PFSK-1 (cell line): ENCODE results near the gene PMS1.

ENCODE experiments used
- POLR2AphosphoS5 ChIP-seq: IDR thresholded peaks from 2 replicates; pipeline ENCODE4 v1.6.1; 2012; ENCODE audit warnings: low read depth, mild to moderate bottlenecking, control low read depth, low read length, moderate library complexity
- TF ChIP-seq, protein P1 (sequence below), 2 experiments: IDR thresholded peaks; 2 replicates each; pipeline versions ENCODE4 v1.6.1 to v1.8.0; 2011 to 2012; ENCODE audit warnings: low read depth in 2 of 2, low read length in 2 of 2, control low read depth in 1 of 2, inconsistent platforms in 1 of 2, mild to moderate bottlenecking in 1 of 2, moderate library complexity in 1 of 2; ENCODE audit not compliant: insufficient read depth in 1 of 2

- no peak for TF ChIP-seq POLR2AphosphoS5
- TF ChIP-seq, protein P1, sequence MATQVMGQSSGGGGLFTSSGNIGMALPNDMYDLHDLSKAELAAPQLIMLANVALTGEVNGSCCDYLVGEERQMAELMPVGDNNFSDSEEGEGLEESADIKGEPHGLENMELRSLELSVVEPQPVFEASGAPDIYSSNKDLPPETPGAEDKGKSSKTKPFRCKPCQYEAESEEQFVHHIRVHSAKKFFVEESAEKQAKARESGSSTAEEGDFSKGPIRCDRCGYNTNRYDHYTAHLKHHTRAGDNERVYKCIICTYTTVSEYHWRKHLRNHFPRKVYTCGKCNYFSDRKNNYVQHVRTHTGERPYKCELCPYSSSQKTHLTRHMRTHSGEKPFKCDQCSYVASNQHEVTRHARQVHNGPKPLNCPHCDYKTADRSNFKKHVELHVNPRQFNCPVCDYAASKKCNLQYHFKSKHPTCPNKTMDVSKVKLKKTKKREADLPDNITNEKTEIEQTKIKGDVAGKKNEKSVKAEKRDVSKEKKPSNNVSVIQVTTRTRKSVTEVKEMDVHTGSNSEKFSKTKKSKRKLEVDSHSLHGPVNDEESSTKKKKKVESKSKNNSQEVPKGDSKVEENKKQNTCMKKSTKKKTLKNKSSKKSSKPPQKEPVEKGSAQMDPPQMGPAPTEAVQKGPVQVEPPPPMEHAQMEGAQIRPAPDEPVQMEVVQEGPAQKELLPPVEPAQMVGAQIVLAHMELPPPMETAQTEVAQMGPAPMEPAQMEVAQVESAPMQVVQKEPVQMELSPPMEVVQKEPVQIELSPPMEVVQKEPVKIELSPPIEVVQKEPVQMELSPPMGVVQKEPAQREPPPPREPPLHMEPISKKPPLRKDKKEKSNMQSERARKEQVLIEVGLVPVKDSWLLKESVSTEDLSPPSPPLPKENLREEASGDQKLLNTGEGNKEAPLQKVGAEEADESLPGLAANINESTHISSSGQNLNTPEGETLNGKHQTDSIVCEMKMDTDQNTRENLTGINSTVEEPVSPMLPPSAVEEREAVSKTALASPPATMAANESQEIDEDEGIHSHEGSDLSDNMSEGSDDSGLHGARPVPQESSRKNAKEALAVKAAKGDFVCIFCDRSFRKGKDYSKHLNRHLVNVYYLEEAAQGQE (IDR thresholded peaks at IDR 0.05; ENCODE audit: insufficient read depth in 1 of 2, low read depth in 2 of 2, low read length in 2 of 2), result no peak
Measured at GRCh38 chr2:189862751-189863150, 78.5 kb downstream of the PMS1 start.
